ENCODE results near the gene MAPK12. TPM values are rescaled to one million over a fixed set of nuclear protein-coding genes. Genes with fewer than 3 reads are reported as not detected.

MAPK12 gene
- total and polyA plus RNA-seq, 10 of the 15 experiments (the other 5 are each of a cell fraction or from before 2014, with no cell fraction given) = 1.1 to 38.9 (median 16.3) TPM

DNA sequence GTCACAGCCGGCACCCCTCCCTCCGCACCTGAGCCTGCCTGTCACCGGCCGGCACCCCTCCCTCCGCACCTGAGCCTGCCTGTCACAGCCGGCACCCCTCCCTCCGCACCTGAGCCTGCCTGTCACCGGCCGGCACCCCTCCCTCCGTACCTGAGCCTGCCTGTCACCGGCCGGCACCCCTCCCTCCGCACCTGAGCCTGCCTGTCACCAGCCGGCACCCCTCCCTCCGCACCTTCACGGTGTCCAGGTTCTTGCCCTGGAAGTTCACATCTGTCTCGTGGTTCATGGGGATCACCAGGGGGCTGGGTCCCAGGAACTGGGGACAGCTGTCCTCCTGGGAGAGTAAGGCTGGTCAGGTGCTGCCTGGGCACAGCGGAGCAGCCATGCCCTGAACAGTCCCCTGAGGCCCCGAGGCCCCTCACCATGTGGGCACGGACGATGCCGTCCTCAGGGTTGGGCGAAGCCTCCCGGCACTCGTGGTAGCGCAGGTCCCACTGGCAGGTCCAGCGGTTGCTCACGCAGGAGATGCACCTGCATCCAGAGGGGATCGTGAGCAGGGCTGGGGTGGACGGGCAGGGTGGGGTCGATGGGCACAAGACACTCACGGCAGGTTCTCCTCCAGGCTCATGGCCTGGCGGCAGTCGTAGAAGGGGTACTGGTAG lies 24.2 kb upstream of the MAPK12 start:
- in situ Hi-C loops (cut with MboI) = no loop called here
- H2AFZ ChIP-seq (ENCODE audit: control insufficient read depth, low read depth, low read length) = no peak overlapping the region
- POLR2A ChIA-PET = no interaction called here

More for the DNA sequence above, 24.2 kb upstream of the MAPK12 start:
- TF ChIP-seq EGR1 (IDR thresholded peaks at IDR 0.05; ENCODE audit: borderline replicate concordance in 1 of 2, low read depth in 2 of 2, low read length in 2 of 2) (no peak), ZSCAN29 (IDR thresholded peaks at IDR 0.05) (no peak), MYB (IDR thresholded peaks at IDR 0.05; ENCODE audit: borderline replicate concordance, low read depth, low read length) (no peak), MXI1 (IDR thresholded peaks at IDR 0.05; ENCODE audit: low read depth, low read length) (no peak), TAF1 (IDR thresholded peaks at IDR 0.05; ENCODE audit: borderline replicate concordance, low read depth, low read length) (no peak), SRF (IDR thresholded peaks at IDR 0.05; ENCODE audit: low read depth in 2 of 2, low read length in 2 of 2) (no peak), ZNF384 (IDR thresholded peaks at IDR 0.05; ENCODE audit: borderline replicate concordance, low read depth, low read length) (no peak), TARDBP (IDR thresholded peaks at IDR 0.05; ENCODE audit: borderline replicate concordance) (no peak), MEF2B (IDR thresholded peaks at IDR 0.05; ENCODE audit: partially characterized antibody, poor library complexity, severe bottlenecking) (no peak), ZNF217 (IDR thresholded peaks at IDR 0.05) (no peak), ZNF207 (IDR thresholded peaks at IDR 0.05; ENCODE audit: borderline replicate concordance) (no peak), RB1 (IDR thresholded peaks at IDR 0.05; ENCODE audit: borderline replicate concordance) (no peak), CBX5 (IDR thresholded peaks at IDR 0.05; ENCODE audit: low read depth) (no peak)
- TF ChIP-seq, protein P1, sequence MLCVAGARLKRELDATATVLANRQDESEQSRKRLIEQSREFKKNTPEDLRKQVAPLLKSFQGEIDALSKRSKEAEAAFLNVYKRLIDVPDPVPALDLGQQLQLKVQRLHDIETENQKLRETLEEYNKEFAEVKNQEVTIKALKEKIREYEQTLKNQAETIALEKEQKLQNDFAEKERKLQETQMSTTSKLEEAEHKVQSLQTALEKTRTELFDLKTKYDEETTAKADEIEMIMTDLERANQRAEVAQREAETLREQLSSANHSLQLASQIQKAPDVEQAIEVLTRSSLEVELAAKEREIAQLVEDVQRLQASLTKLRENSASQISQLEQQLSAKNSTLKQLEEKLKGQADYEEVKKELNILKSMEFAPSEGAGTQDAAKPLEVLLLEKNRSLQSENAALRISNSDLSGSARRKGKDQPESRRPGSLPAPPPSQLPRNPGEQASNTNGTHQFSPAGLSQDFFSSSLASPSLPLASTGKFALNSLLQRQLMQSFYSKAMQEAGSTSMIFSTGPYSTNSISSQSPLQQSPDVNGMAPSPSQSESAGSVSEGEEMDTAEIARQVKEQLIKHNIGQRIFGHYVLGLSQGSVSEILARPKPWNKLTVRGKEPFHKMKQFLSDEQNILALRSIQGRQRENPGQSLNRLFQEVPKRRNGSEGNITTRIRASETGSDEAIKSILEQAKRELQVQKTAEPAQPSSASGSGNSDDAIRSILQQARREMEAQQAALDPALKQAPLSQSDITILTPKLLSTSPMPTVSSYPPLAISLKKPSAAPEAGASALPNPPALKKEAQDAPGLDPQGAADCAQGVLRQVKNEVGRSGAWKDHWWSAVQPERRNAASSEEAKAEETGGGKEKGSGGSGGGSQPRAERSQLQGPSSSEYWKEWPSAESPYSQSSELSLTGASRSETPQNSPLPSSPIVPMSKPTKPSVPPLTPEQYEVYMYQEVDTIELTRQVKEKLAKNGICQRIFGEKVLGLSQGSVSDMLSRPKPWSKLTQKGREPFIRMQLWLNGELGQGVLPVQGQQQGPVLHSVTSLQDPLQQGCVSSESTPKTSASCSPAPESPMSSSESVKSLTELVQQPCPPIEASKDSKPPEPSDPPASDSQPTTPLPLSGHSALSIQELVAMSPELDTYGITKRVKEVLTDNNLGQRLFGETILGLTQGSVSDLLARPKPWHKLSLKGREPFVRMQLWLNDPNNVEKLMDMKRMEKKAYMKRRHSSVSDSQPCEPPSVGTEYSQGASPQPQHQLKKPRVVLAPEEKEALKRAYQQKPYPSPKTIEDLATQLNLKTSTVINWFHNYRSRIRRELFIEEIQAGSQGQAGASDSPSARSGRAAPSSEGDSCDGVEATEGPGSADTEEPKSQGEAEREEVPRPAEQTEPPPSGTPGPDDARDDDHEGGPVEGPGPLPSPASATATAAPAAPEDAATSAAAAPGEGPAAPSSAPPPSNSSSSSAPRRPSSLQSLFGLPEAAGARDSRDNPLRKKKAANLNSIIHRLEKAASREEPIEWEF (IDR thresholded peaks at IDR 0.05; ENCODE audit: insufficient replicate concordance, low read depth, low read length) = no peak
- TF ChIP-seq, protein P2, sequence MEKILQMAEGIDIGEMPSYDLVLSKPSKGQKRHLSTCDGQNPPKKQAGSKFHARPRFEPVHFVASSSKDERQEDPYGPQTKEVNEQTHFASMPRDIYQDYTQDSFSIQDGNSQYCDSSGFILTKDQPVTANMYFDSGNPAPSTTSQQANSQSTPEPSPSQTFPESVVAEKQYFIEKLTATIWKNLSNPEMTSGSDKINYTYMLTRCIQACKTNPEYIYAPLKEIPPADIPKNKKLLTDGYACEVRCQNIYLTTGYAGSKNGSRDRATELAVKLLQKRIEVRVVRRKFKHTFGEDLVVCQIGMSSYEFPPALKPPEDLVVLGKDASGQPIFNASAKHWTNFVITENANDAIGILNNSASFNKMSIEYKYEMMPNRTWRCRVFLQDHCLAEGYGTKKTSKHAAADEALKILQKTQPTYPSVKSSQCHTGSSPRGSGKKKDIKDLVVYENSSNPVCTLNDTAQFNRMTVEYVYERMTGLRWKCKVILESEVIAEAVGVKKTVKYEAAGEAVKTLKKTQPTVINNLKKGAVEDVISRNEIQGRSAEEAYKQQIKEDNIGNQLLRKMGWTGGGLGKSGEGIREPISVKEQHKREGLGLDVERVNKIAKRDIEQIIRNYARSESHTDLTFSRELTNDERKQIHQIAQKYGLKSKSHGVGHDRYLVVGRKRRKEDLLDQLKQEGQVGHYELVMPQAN (conservative IDR thresholded peaks at IDR 0.05) = no peak
- TF ChIP-seq, protein P3, sequence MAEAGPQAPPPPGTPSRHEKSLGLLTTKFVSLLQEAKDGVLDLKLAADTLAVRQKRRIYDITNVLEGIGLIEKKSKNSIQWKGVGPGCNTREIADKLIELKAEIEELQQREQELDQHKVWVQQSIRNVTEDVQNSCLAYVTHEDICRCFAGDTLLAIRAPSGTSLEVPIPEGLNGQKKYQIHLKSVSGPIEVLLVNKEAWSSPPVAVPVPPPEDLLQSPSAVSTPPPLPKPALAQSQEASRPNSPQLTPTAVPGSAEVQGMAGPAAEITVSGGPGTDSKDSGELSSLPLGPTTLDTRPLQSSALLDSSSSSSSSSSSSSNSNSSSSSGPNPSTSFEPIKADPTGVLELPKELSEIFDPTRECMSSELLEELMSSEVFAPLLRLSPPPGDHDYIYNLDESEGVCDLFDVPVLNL (IDR thresholded peaks at IDR 0.05; ENCODE audit: low read depth, low read length) = no peak
- Histone ChIP-seq H3K9me3 (replicated peaks; ENCODE audit: control insufficient read depth, insufficient read depth, low read length) (no peaks in the 10 kb centered on the region), H3K27ac (ENCODE audit: control insufficient read depth, insufficient read depth) (no peak overlapping the region), H3K9ac (ENCODE audit: control insufficient read depth, insufficient read depth, low read length) (no peak overlapping the region), H4K20me1 (ENCODE audit: control insufficient read depth, insufficient read depth) (no peaks in the 10 kb centered on the region), H3K4me3 (no peak overlapping the region), H3K36me3 (ENCODE audit: control insufficient read depth in 2 of 2, insufficient read depth in 2 of 2, low read length in 1 of 2) (peaks cover 8 to 55% of the 10 kb centered on the region in 2 experiments; a peak in 3 of 4 replicates), H3K4me2 (ENCODE audit: control insufficient read depth, insufficient read depth) (no peak overlapping the region), H3K27me3 (replicated peaks in 1 of 2; ENCODE audit: control insufficient read depth in 2 of 2, insufficient read depth in 2 of 2, low read length in 1 of 2) (no peaks in the 10 kb centered on the region), H3K4me1 (ENCODE audit: control insufficient read depth, insufficient read depth, low read length) (no peaks in the 10 kb centered on the region), H3K79me2 (ENCODE audit: control insufficient read depth, insufficient read depth, low read length) (no peaks in the 10 kb centered on the region; the same call in 1 of the 2 replicates)
- SMC1A ChIA-PET (ENCODE audit: uncharacterized antibody, unreplicated experiment) = no interaction called here
- 95% methylated on average over 32 of the region's 34 CpGs for WGBS (ENCODE audit: insufficient coverage, insufficient replicate concordance, low lambda C conversion rate, missing lambda C conversion rate)
- CTCF ChIA-PET = no interaction called here
- ATAC-seq (no peak), DNase-seq (ENCODE audit: low read depth, low spot score) (no peak), FAIRE-seq (no peak)
- RAD21 ChIA-PET (ENCODE audit: unreplicated experiment) = no interaction called here
- BruUV-seq (replicated peaks) = no TSS peak
- intact Hi-C loops (cut with micrococcal nuclease; ENCODE audit: unreplicated experiment) = no loop called here
